Thoracic aorta (tissue), 2 donors: ENCODE measurements around the gene USP43. TPM values are rescaled to one million over a fixed set of nuclear protein-coding genes. Genes with fewer than 3 reads are reported as not detected.

Experiments used
- ATAC-seq: fragments of 150-250 bp; one replicate; pipeline ENCODE4 v1.8.0; 2017; ENCODE audit warnings: low read depth; ENCODE audit not compliant: insufficient number of reproducible peaks, low FRiP score
- DNase-seq: peaks from one replicate; pipeline ENCODE4 v3.0.0-alpha.2; 2020; ENCODE audit warnings: low spot score
- H3K27ac ChIP-seq, 2 donors: fragments of 200-600 bp; sonication (generic); 1 replicate in 1 of 2; 2 replicates in 1 of 2; pipeline ENCODE4 v1.5.1; 2016; ENCODE audit warnings: mild to moderate bottlenecking in 2 of 2, moderate library complexity in 2 of 2
- H3K27me3 ChIP-seq: fragments of 200-600 bp; sonication (generic); replicated peaks from 2 replicates; pipeline ENCODE4 v1.6.0; 2016; ENCODE audit warnings: mild to moderate bottlenecking; ENCODE audit not compliant: insufficient read depth
- H3K36me3 ChIP-seq: fragments of 200-600 bp; sonication (generic); one replicate; pipeline ENCODE4 v1.5.1; 2016
- H3K4me1 ChIP-seq, 2 donors: fragments of 200-600 bp; sonication (generic); 1 replicate in 1 of 2; 2 replicates in 1 of 2; pipeline versions ENCODE4 v1.5.1 to v1.6.0; 2016; ENCODE audit warnings: low read depth in 2 of 2, mild to moderate bottlenecking in 1 of 2; ENCODE audit not compliant: control insufficient read depth in 1 of 2
- H3K4me3 ChIP-seq: fragments of 200-600 bp; sonication (generic); 2 replicates; pipeline ENCODE4 v1.5.1; 2016; ENCODE audit warnings: mild to moderate bottlenecking
- H3K9me3 ChIP-seq: fragments of 200-600 bp; sonication (generic); 2 replicates; pipeline ENCODE4 v1.5.1; 2016
- total RNA-seq, 2 donors: library from RNA; depleted of rRNA; stranded (reverse); fragments of >200 nt; gene quantifications; one replicate each; pipeline versions ENCODE4 v1.1.0 to v1.2.3, GENCODE V29; 2016
- TF ChIP-seq, protein P1 (sequence below): fragments of 200-600 bp; sonication (generic); IDR thresholded peaks from one replicate; pipeline ENCODE4 v1.5.1; 2019; ENCODE audit warnings: antibody characterized with exemption

The USP43 gene
- total RNA-seq, 2 donors from 2014 or later = 0.21 TPM; not detected in 1

DNA sequence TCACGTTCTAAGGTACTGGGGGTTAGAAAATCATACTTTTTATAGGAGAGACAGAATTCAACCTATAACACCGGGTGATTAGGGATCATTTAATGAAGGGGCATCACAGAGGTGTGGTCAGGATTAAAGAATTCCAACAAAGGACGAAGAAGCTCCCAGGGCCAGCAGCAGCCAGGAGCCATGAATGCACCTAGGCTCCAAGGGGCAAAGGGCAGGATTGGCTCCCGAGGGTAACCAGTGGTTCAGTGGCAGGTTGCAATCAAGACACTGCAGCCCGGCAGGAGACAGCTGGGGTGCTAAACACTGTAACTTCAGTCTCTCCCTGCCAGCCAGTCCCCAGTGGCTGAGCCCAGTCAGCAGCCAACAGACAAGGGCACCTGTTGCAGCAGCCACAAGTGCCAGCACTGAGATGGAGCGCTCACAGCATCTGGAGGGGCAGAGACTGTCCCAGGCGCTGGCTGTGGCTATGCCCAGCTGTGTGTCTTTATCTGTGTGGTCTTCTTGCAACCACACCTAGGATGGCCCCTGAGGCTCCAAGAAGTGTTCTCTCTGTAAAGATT lies 122.2 kb downstream of the USP43 start:
- TF ChIP-seq, protein P1, sequence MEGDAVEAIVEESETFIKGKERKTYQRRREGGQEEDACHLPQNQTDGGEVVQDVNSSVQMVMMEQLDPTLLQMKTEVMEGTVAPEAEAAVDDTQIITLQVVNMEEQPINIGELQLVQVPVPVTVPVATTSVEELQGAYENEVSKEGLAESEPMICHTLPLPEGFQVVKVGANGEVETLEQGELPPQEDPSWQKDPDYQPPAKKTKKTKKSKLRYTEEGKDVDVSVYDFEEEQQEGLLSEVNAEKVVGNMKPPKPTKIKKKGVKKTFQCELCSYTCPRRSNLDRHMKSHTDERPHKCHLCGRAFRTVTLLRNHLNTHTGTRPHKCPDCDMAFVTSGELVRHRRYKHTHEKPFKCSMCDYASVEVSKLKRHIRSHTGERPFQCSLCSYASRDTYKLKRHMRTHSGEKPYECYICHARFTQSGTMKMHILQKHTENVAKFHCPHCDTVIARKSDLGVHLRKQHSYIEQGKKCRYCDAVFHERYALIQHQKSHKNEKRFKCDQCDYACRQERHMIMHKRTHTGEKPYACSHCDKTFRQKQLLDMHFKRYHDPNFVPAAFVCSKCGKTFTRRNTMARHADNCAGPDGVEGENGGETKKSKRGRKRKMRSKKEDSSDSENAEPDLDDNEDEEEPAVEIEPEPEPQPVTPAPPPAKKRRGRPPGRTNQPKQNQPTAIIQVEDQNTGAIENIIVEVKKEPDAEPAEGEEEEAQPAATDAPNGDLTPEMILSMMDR = no peak
- ATAC-seq (no peak), DNase-seq (no peak)

DNA sequence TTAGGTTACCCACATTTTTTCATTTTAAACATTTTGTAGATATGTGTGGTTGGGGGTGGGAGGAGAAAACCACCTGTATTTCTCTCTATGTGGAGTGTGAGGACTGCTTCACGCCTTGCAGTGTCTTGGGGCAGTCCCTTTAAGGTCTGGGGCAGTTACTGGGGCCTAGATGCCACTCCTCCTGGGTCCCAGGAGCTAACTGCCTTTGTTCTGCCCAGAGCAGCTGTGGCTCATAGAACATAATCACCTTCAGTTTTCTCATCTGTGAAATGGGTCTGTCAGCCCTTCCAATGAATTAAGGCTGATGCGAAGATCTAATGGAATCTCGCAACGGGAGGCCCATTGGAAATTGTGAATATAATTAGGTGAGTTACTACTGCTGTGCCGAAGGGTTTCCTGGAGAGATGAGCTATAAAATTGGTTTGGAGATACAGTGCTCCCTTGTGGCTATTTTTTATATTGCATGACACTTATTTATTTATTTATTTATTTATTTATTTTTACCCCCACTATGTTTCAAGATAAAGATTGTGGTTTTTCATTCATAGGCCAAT lies 123.1 kb downstream of the USP43 start:
- Histone ChIP-seq H3K27me3 (no peaks in the 10 kb centered on the region), H3K9me3 (no peaks in the 10 kb centered on the region), H3K27ac (no peak overlapping the region), H3K4me1 (no peaks in the 10 kb centered on the region), H3K4me3 (no peak overlapping the region), H3K36me3 (no peaks in the 10 kb centered on the region)
- TF ChIP-seq, protein P1 = peak; percentile 46
- DNase-seq = no peak
- no peak for ATAC-seq

More for the DNA sequence above, 122.2 kb downstream of the USP43 start:
- Histone ChIP-seq H3K27me3 (no peaks in the 10 kb centered on the region), H3K27ac (no peak overlapping the region), H3K9me3 (no peaks in the 10 kb centered on the region), H3K4me3 (no peak overlapping the region), H3K36me3 (no peaks in the 10 kb centered on the region), H3K4me1 (no peaks in the 10 kb centered on the region)

DNA sequence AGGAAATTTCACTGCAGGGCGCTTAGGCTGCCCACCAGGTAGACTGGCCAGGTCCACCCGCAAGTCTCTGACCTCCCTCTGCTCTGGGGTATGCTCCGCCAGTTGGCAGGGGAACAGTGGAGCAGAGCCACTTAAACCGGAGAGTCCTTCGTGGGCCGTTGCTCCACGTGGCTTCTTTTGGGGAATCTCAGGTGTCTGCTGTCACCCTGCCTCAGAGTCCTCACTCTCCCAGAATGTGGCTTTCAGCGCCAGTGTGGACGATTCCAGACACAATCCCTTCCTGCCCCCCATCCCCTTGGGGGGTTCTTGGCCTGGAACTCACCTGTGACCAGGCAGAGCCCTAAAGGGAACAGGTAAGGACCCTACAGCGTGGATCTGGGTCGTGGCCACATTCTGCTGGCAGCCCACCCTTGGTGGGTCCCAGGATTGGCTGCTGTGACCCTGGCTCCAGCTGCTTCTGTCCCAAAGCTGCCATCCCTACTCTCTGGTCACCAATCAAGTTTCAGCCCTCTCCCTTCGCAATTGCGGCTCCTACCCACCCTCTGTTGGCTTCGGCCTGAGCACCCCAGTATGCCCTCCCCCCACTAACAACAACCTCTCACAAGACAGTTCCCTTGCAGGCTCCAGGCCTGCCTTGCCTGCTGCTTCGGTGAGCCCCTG lies 123.8 kb downstream of the USP43 start:
- no peaks in the 10 kb centered on the region for H3K9me3 ChIP-seq
- ATAC-seq (no peak), DNase-seq (no peak)

DNA sequence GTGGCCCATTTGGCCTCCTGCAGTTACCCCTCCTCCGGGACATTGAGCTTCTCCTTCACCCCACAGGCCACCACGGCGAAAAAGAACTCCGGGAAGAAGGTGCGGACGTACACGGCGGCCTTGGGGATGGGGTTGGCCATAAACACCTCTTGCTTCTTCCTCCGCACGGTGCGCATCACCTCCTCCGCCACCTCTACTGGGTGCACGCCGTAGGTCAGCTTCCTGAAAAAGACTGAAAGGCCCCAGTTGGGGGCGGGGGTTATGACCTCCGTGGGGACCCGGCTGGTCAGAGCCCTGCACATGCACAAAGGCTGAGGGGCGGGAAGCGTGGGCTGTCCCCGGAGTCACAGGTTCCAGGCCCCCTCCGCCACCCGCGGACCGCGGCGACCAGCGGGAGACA lies 126.1 kb downstream of the USP43 start:
- no peak overlapping the region for H3K4me3 ChIP-seq
- ATAC-seq (no peak), DNase-seq (no peak)
- no peak overlapping the region for H3K27ac ChIP-seq
- no peaks in the 10 kb centered on the region for H3K36me3 ChIP-seq
- H3K27me3 ChIP-seq = no peaks in the 10 kb centered on the region
- no peaks in the 10 kb centered on the region for H3K4me1 ChIP-seq
- TF ChIP-seq, protein P1 = no peak
- H3K9me3 ChIP-seq = no peaks in the 10 kb centered on the region

More for the DNA sequence above, 123.8 kb downstream of the USP43 start:
- Histone ChIP-seq H3K4me3 (no peak overlapping the region), H3K27me3 (no peaks in the 10 kb centered on the region), H3K27ac (no peak overlapping the region), H3K4me1 (no peaks in the 10 kb centered on the region), H3K36me3 (no peaks in the 10 kb centered on the region)
- TF ChIP-seq, protein P1 = no peak

DNA sequence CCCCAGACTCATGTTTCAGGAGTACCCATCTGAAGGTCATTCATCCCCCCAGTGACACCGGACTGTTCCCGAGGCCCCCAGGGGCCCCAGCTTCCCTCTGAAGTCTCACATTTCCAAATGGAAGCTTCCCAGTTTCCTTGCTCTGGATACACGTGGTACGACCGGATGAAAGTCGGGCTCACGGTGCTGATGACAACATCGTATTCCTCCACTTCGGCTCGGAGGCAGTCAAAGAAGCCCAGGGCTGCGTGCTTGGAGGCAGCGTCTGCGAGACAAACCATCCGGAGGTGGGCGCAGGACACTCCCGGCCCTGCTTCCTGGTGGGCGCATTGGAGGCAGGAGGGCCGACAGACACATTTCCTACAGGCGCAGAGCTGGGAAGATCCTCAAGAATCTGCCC lies 127.3 kb downstream of the USP43 start:
- Histone ChIP-seq H3K9me3 (no peaks in the 10 kb centered on the region), H3K4me3 (no peak overlapping the region), H3K27me3 (no peaks in the 10 kb centered on the region), H3K27ac (no peak overlapping the region), H3K4me1 (no peaks in the 10 kb centered on the region), H3K36me3 (no peaks in the 10 kb centered on the region)
- TF ChIP-seq, protein P1 = no peak
- ATAC-seq (no peak), DNase-seq (no peak)
